ENCODE data around the gene CALCOCO1. TPM values are rescaled to one million over a fixed set of nuclear protein-coding genes. Genes with fewer than 3 reads are reported as not detected.
"Not testable (repeated sequence)": the region's sequence is repeated elsewhere in the genome, so short reads cannot be mapped to it uniquely, and the experiment has no call there.

CALCOCO1 gene
- total RNA-seq, 1 donor from 2014 or later = 188 TPM

DNA sequence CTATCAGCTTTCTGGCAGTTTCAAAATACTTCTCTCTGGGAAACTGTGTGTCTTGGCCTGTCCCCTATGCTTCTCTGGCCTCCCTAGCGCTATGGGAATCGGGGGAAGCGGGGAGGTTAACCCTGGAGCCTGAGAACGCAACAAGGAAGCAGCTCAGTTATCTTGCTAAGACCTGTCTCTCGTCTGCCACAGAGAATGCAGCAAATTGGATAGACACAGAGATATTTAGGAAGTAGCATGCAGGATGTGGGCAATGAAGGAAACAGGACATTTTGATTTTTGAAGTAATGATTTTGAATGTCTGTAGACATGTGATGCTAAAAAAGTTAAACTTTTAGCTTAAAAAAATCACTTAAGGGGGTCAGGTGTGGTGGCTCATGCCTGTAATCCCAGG lies 6.6 kb upstream of the CALCOCO1 start:
- DNase-seq (ENCODE audit: low spot score) = no peak

DNA sequence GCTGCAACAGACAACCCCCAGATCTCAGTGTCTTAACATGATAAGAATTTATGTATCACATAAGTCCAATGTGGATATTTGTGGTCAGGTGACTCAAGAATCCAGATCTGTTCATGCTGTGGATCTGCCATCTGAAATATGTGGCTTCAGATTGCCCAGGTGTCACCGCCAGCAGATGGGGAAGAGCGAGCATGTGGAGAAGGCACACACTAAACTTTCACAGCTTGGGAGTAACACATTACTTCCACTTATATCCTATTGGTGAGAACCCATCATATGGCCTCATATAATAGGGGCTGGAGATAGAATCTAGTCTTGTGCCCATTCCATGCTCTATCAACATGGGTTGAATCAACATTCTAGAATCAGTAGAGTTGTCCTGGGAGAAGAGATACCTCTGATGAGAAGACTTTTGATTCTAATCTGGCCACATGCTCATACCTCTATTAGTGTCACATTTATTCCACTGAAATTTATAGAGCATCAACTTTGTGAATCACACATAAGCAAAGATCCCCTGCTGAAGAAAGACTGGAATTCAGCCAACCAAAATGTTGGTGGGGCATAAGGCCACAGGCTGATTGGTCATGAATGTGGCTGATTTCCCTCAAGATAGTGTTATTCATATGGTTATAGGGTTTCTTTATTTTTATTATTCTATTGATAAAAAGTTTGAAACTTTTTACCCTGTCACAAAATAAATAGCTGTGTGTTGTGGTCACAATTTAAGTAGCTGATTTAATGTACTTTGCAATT lies 6.0 kb upstream of the CALCOCO1 start:
- DNase-seq (ENCODE audit: low spot score) = no peak

GRCh38 chr12:53729644-53730043 lies 2.4 kb upstream of the CALCOCO1 start:
- DNase-seq (ENCODE audit: low spot score) = no peak

DNA sequence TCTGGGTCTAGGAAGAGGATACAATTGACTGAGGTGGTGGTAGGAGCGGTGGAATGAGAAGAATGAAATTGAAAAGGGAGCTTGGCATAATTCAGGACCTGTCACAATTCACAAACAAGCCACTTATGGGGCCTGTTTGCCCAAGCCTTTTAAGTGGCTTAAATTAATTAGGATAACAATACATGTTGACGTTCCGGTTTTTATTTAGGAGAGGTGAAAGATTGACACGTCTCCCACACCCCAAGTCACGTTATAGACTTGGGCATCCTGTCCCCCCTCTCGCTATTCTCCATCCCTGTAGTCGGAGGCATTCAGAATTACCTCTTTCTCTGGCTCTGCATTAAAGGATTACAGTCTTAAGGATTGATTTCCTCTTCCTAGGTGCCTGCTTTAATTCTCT lies 954 bp upstream of the CALCOCO1 start:
- DNase-seq (ENCODE audit: low spot score) = no peak

- no peak for DNase-seq (ENCODE audit: low spot score)
These were observed 324 bp downstream of the CALCOCO1 start for GRCh38 chr12:53726946-53727309.

GRCh38 chr12:53726341-53726740 lies 911 bp downstream of the CALCOCO1 start:
- DNase-seq (ENCODE audit: low spot score) = no peak

GRCh38 chr12:53725824-53726223 lies 1.4 kb downstream of the CALCOCO1 start:
- peak; percentile 24 for DNase-seq (ENCODE audit: low spot score)

GRCh38 chr12:53722450-53723041 lies 4.7 kb downstream of the CALCOCO1 start:
- DNase-seq (ENCODE audit: low spot score) = no peak

GRCh38 chr12:53720946-53721345 lies 6.3 kb downstream of the CALCOCO1 start:
- no peak for DNase-seq (ENCODE audit: low spot score)

DNA sequence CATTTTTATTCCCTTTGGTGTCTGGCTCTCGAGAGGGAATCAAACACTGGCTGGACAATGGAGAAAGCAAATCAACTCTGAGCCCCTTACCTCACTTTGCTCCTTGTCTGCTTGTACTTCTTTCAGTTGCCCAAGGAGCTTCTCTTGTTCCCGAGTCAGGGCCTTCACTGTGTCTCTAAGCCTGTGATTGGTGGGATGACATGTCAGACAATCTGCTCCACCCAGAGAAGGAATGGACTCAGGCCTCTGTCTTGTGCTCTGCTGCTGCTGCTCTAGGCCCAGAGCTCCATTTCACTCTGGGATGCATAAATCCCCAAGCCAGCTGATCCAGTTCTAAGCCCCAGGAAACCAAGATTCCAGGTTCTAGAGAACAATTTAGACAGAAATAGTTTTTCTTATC lies 7.6 kb downstream of the CALCOCO1 start:
- no peak for DNase-seq (ENCODE audit: low spot score)

GRCh38 chr12:53718567-53718966 lies 8.7 kb downstream of the CALCOCO1 start:
- not testable (repeated sequence) for DNase-seq (ENCODE audit: low spot score)

- no peak for DNase-seq (ENCODE audit: low spot score)
These were observed 9.9 kb downstream of the CALCOCO1 start for GRCh38 chr12:53717319-53717718.

DNA sequence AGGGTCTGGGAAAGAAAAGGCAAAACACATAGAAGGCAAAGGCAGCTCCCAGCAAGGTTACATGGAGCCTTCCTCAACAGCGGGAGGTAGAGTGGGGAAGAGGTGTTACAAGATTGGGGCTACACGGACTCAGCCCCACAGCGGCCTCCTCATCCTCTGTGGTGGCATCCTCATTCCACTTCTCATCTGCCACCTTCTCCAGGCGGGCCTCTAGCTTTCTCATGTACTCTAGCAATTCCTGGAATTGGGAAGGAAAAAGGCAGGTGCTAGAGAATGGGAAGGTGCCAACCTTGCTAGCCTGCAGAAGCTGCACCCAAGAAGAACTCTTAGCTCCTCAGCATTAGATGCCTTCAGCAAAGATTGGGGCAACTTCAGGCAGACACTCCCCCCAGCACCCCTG lies 13.2 kb downstream of the CALCOCO1 start:
- no peak for DNase-seq (ENCODE audit: low spot score)

- DNase-seq (ENCODE audit: low spot score) = no peak
These were observed 13.7 kb downstream of the CALCOCO1 start for GRCh38 chr12:53713516-53713915.

DNA sequence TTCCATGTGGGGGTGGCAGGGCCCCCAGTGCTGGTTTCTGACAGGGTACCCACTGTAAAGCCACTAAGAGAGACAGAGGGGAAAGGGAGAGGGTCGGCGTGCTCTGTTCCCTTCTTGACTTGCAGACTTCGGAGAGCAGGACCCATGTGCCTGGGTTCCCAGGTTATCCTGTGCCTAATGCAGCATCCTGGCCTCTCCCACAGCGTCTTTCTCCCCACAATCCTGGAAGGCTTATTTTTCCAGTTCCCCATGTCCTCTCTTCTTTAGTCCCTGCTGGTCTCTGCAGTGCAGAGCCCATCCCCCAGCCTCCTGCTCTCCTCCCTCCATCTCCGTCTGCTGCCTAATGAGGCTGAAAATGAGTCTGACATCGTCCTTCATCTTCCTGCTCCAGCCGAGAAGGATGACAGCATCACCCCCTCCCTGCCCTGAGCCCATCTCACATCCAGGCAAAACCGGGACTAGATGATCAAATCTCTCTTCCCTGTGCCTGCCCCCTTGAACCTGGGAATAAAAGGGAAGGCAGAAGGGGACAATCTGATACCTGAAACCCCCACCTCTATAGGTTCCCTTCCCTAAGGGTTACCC lies 15.1 kb downstream of the CALCOCO1 start:
- no peak for DNase-seq (ENCODE audit: low spot score)

- DNase-seq (ENCODE audit: low spot score) = no peak
These were observed 17.2 kb downstream of the CALCOCO1 start for GRCh38 chr12:53710091-53710490.

DNA sequence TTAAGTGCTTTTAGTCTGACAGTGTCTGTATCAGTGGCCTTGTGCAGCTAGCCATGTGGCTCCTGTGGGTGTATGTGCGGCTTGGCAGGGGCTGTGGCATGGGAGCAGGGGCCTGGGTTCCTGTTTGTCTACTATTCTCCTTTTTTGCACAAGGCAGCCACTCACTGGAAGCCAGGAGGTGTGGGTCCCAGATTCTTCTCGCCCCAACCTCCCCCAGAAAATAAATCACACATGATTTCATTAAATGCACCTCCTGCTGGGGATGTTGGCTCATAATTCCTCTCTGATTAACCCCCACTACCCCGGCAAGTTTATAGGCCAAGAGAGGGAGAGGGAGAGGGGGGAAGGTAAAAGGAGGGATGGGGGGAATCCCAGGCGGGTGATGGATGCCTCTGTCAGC lies 17.6 kb downstream of the CALCOCO1 start:
- DNase-seq (ENCODE audit: low spot score) = no peak

- no peak for DNase-seq (ENCODE audit: low spot score)
These were observed 21.2 kb downstream of the CALCOCO1 start for GRCh38 chr12:53706080-53706479.

- DNase-seq (ENCODE audit: low spot score) = no peak
These were observed 23.5 kb downstream of the CALCOCO1 start for GRCh38 chr12:53703756-53704155.

GRCh38 chr12:53701518-53702264 lies 25.6 kb downstream of the CALCOCO1 start:
- peak; percentile 84 for DNase-seq (ENCODE audit: low spot score)

- DNase-seq (ENCODE audit: low spot score) = no peak
These were observed 26.7 kb downstream of the CALCOCO1 start for GRCh38 chr12:53700567-53700966.

- DNase-seq (ENCODE audit: low spot score) = no peak
These were observed 27.6 kb downstream of the CALCOCO1 start for GRCh38 chr12:53699678-53700025.
